Measurements from ENCODE around the gene SYNPO2. TPM values are rescaled to one million over a fixed set of nuclear protein-coding genes. Genes with fewer than 3 reads are reported as not detected.
"Not testable (repeated sequence)": the region's sequence is repeated elsewhere in the genome, so short reads cannot be mapped to it uniquely, and the experiment has no call there.

Gene SYNPO2
- total RNA-seq, 1 experiment from 2014 or later: 0.46 TPM

DNA sequence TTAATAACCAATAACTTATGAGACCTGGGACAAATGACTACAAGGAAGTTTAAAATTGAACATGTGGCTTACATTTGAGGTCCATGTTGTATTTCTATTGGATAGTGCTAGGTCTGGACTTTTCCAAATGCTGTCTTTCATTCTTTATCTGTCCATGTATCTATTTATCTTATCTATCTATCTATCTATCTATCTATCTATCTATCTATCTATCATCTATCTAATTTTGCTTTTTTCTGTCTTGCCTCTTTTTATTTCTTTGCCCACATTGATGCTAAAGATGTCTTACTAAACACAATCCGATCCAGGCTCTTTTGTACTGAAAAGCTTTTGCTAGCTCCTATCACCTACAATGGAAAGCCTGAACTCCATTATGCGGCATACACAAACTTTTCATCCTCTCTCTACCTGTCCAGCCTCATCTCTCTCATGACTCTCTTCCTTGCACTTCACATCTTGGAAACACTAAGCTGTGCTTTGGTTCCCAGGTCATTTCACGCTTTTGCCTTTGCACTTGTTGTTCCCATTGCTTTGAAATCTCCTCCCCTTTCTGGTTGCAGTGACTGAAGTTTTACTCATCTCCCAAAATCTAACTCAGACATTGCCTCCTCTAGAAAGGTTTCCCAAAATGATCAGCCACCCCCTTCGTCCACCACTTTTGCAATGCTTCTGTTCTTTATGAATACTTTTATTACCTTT, 107.2 kb downstream of the SYNPO2 start:
- no peak for DNase-seq

DNA sequence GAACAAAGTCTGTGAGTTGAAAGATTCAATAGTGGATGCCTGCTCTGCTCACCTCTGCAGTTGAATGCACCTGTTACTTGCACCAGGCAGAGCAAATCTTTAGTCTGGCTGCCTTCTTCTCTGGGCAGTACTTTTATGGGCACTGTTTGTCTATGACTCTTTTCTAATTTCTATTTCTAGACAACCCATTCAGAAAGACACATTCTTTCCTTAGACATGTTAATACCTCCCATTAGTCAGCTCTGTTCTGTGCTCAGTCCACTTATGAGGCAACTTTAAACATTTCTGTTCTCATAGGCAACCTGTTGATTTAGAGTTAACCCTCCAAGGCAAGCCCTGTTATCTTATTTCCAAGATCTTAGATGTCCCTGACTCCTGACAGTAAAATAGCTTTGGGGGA, 108.9 kb downstream of the SYNPO2 start:
- DNase-seq: no peak
- H3K36me3 ChIP-seq: no peaks in the 10 kb centered on the region

More for the DNA sequence above, 107.2 kb downstream of the SYNPO2 start:
- Histone ChIP-seq H3K27me3 (no peaks in the 10 kb centered on the region), H3K36me3 (no peaks in the 10 kb centered on the region), H3K4me3 (no peak overlapping the region), H3K9me3 (no peaks in the 10 kb centered on the region)

DNA sequence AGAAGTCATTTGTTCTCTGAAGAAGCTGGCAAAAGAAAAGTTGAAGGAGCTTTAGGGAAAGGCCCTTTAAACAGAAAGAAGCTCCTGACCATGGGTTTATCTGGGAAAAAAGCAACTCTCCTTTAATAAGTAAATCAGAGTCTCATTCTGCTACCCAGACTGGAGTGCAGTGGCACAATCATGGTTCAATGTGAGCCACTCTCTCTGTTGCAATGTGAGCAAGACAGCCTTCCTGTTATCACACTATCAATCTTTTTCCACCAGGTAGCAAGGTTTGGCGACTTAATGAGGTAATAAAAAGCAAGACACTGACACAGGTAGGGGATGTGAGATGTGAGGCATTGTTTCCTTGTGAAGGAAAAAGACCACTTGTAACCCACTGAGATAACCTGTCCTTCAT, 111.3 kb downstream of the SYNPO2 start:
- H3K4me3 ChIP-seq: no peak overlapping the region
- no peak for DNase-seq
- no peaks in the 10 kb centered on the region for H3K27me3 ChIP-seq
- H3K9me3 ChIP-seq: no peaks in the 10 kb centered on the region
- H3K36me3 ChIP-seq: no peaks in the 10 kb centered on the region

More for the DNA sequence above, 108.9 kb downstream of the SYNPO2 start:
- Histone ChIP-seq H3K27me3 (no peaks in the 10 kb centered on the region), H3K4me3 (no peak overlapping the region), H3K9me3 (no peaks in the 10 kb centered on the region)

DNA sequence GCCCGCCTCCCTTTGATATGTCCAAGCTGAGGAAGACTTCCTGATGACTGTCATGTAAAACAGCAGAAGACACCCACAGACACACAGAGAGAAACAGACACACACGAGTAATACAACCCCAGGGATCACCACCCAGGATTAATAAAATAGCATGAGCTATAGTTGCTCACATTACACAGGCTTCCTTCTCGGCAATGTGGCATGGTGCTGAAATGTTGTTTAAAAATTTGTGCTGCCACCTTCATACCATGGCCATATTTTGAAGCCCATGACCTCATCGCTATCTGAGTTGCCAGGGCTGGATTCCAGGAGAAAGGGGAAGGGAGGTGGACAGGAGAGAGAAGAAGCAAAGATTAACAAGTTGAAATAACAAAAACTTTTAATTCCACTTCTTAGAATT, 111.7 kb downstream of the SYNPO2 start:
- Histone ChIP-seq H3K4me3 (no peak overlapping the region), H3K36me3 (no peaks in the 10 kb centered on the region), H3K27me3 (no peaks in the 10 kb centered on the region), H3K9me3 (no peaks in the 10 kb centered on the region)
- DNase-seq: peak; percentile 19

DNA sequence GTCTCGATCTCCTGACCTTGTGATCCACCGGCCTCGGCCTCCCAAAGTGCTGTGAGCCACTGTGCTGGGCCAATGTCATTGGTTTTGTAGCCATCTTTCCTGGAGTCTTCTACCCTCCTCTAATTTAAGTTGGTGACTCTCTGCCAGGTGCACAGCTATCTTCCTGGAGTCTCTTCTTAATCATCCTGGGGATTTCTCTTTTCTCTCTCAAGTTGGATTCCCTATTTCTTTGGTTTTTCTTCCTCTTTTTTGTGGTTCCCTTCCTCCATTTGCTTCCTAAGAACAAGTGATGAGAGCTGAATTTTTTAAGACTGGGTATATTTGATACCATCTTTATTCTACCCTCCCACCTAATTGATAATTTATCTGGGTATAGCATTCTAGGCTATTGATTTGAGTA, 113.8 kb downstream of the SYNPO2 start:
- H3K36me3 ChIP-seq: no peaks in the 10 kb centered on the region
- H3K27me3 ChIP-seq: no peaks in the 10 kb centered on the region
- no peak overlapping the region for H3K4me3 ChIP-seq
- DNase-seq: no peak
- H3K9me3 ChIP-seq: no peaks in the 10 kb centered on the region

DNA sequence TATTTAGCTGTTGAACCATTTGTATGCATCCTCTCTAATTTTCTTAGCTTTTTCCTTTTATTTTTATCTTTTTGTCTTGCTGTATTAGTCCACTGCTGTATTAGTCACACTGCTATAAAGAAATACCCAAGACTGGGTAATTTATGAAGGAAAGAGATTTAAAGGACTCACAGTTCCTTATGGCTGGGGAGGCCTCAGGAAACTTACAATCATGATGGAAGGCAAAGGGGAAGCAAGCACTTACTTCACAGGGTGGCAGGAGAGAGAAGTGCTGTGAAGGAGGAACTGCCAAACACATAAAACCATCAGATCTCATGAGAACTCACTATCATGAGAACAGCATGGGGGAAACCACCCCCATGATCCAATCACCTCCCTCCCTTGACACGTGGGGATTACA, 114.3 kb downstream of the SYNPO2 start:
- H3K27me3 ChIP-seq, DNase-seq, H3K4me3 ChIP-seq, H3K36me3 ChIP-seq, H3K9me3 ChIP-seq: not testable (repeated sequence)

DNA sequence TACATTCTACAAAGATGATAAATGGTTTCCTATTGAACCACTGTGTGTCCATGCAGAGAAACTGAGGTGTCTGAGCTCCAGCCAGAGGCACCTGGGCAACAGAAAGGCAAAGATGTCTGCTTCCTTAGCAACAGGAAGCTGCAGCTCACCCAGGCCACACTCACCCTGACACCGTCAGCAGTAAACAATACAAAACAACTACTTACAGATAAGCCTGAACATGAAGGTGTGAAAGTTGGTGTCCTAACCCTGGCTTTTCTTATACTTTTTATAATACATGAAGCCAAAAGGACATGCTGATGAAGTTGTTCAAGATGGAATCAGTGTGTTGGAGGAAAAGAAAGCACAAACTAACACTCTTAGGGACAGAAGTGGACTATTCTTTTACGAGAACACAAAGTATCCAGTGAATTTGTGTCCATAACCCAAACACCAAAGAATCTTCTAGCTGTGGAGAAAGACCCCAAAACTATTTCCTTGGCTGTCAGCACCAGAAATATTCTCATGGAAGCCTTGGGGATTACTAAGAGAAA, 117.3 kb downstream of the SYNPO2 start:
- no peaks in the 10 kb centered on the region for H3K9me3 ChIP-seq
- no peaks in the 10 kb centered on the region for H3K36me3 ChIP-seq
- DNase-seq: no peak
- H3K27me3 ChIP-seq: no peaks in the 10 kb centered on the region
- no peak overlapping the region for H3K4me3 ChIP-seq

DNA sequence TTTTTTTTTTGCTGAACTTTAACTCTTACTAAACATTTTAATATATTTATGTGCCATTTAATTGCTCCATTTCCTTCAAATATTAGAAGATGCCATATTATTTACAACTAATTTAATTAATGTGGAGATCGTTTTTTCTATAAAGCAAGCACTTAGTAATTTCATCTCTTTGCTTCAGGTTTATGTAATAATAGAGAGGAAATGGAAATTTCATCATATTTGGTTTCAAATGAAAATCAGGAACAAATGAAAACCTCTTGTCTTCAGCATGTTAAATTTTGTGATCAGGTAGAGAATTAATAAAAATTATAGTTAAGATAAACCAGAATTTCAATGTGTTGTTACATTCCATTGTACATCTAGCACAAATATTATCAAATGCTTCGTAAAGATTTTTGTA, 120.1 kb downstream of the SYNPO2 start:
- Histone ChIP-seq H3K4me3 (no peak overlapping the region), H3K9me3 (no peaks in the 10 kb centered on the region), H3K27me3 (no peaks in the 10 kb centered on the region), H3K36me3 (no peaks in the 10 kb centered on the region)
- no peak for DNase-seq

DNA sequence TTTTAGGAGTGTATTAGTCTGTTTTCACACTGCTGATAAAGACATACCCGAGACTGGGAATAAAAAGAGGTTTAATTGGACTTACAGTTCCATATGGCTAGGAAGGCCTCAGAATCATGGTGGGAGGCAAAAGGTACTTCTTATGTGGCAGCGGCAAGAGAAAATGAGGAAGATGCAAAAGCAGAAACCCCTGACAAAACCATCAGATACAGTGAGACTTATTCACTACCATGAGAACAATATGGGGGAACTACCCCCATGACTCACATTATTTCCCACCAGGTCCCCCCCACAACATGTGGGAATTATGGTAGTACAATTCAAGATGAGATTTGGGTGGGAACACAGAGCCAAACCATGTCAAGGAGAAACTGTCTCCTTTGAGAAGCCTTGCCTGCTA, 121.6 kb downstream of the SYNPO2 start:
- H3K9me3 ChIP-seq, H3K36me3 ChIP-seq, DNase-seq, H3K4me3 ChIP-seq, H3K27me3 ChIP-seq: not testable (repeated sequence)

DNA sequence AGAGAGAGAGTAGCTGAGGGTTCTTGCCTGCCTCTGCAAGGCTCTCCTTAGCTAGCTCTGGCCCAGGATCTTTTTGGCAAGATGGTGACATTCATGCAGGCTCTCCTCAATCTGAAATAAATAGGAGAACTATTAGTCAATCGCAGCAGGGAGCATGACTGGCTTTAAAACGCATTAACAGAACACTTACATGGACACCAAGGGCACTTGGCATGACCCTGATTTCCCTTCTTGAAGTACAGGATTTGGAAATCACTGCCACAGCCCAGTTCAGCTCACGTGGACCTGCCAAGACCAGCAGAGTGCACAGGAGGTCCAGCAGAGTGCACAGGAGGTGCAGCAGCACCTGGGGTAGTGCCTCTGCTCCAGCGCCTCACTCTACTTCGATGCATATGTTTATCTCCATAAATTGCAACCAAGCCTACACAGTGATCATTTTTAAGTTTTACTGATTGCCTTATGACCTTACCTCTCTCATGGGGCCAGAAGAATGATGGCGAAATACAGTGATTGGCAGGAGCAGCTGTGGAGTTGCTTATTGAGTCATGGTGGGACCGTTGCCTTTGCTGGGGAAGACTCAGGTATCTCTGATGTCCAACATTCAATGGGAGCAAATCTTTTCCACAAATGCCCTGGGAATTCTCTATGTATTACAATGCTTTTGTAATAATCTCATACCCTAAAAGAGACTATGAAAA, 122.4 kb downstream of the SYNPO2 start:
- DNase-seq: peak; percentile 84

DNA sequence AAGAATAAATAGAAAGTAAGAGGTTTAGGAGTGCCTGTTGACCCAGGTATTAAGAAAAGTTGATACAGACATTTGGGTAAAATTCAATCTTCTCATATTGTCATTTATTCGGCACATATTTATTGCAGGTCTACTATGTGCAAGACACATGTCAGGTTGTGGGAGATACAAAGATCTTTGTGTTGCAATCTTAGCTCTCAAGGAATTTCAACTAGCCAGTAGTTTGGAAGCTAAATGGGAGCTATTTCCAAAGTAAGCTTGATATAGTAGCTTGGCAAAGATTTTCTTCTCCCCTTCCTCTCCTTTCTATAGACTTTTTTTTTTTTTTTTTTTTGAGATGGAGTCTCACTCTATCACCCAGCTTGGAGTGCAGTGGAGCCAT, 122.9 kb downstream of the SYNPO2 start:
- Histone ChIP-seq H3K4me3 (no peak overlapping the region), H3K9me3 (no peaks in the 10 kb centered on the region), H3K36me3 (no peaks in the 10 kb centered on the region), H3K27me3 (no peaks in the 10 kb centered on the region)
- DNase-seq: no peak

More for the DNA sequence above, 122.4 kb downstream of the SYNPO2 start:
- Histone ChIP-seq H3K27me3 (no peaks in the 10 kb centered on the region), H3K4me3 (no peak overlapping the region), H3K9me3 (no peaks in the 10 kb centered on the region), H3K36me3 (no peaks in the 10 kb centered on the region)

DNA sequence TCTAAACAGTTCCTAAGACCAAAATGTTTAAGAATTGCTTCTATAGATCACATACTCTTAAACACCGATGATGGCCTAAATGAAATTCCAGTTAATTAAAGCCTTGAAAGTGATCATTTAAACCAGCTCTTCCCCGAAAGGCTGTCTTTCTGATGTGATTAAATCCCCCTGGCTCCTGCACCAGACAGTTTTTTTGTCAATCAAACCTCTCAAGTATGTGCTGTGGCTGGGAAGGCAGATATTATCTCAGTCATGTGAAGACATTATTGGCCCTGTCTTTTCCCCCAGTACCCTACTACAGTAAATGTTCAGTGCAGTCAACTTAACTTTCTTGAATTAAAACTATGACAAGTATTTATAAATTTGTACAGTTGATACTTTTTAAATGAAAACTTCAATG, 126.0 kb downstream of the SYNPO2 start:
- H3K27me3 ChIP-seq: no peaks in the 10 kb centered on the region
- H3K9me3 ChIP-seq: no peaks in the 10 kb centered on the region
- H3K36me3 ChIP-seq: no peaks in the 10 kb centered on the region
- no peak for DNase-seq
- H3K4me3 ChIP-seq: no peak overlapping the region

DNA sequence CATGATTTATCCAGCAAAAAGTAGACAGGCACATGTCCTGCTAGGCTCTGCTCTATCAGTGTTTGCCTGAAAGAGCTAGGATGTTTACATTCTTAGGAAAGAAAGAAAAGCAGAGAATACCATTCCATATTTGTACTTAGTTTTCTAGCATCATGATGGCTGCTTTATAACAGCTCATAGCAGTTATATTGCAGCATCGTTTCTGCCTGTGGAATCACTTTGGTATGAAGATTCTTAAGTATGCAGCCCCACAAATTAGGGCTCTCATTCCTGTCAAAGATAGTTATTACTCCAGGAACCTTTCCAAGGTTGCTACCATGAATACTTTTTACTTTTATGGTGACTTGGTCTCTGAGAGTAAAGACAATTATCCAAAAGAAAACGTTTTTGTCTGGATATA, 128.0 kb downstream of the SYNPO2 start:
- no peak overlapping the region for H3K4me3 ChIP-seq
- H3K27me3 ChIP-seq: no peaks in the 10 kb centered on the region
- no peaks in the 10 kb centered on the region for H3K9me3 ChIP-seq
- DNase-seq: no peak
- H3K36me3 ChIP-seq: no peaks in the 10 kb centered on the region

DNA sequence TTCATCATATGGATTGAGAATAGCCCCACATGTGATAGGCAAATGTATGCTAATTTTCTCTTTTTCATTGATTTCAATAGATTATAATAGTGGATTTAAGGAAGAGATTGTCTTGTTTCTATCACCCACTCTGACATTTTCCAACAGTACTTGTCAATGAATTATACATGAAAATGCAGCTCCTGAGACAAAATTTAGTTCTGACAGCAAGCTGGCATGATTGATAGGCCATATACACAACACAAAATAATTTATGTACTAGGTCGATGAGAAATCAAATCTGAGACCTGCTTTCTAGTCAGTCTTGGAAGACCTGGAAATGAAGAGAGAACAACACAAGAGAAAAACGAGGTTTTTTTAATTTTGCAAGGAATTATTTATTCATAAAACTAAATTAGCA, 129.0 kb downstream of the SYNPO2 start:
- Histone ChIP-seq H3K36me3 (no peaks in the 10 kb centered on the region), H3K4me3 (no peak overlapping the region), H3K27me3 (no peaks in the 10 kb centered on the region), H3K9me3 (no peaks in the 10 kb centered on the region)
- DNase-seq: no peak

DNA sequence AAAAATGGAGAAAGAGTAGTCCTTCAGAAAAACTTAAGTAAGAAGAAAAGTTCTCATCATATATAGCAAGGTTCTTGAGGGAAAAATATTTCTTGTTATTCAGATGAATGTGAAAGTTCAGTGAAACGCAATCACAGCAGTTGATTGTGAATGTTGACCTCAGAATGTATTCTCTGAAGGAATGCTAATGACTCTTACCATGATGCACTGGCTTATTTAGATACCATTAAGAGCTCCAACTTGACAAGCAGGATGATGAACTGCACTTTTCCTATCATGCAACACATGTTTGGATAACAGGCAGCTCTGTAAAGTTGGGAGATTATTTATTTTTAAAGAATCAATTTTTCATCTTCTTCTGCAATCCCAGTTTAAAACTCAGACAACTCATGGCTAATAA, 131.5 kb downstream of the SYNPO2 start:
- H3K27me3 ChIP-seq: no peaks in the 10 kb centered on the region
- H3K36me3 ChIP-seq: no peaks in the 10 kb centered on the region
- no peak for DNase-seq
- no peak overlapping the region for H3K4me3 ChIP-seq
- H3K9me3 ChIP-seq: no peaks in the 10 kb centered on the region

DNA sequence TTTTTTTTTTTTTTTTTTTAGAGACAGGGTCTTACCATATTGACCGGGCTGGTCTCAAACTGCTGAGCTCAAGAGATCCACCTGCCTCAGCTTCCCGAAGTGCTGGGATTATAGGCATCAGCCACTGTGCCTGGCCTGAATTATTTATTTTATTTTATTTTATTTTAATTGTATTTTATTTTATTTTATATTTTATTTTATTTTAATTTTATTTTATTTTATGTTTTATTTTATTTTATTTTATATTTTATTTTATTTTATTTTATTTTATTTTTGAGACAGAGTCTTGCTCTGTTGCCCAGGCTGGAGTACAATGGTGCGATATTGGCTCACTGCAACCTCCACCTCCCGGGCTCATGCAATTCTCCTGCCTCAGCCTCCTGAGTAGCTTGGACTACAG, 133.9 kb downstream of the SYNPO2 start:
- not testable (repeated sequence) for H3K27me3 ChIP-seq, H3K9me3 ChIP-seq, DNase-seq, H3K4me3 ChIP-seq, H3K36me3 ChIP-seq

DNA sequence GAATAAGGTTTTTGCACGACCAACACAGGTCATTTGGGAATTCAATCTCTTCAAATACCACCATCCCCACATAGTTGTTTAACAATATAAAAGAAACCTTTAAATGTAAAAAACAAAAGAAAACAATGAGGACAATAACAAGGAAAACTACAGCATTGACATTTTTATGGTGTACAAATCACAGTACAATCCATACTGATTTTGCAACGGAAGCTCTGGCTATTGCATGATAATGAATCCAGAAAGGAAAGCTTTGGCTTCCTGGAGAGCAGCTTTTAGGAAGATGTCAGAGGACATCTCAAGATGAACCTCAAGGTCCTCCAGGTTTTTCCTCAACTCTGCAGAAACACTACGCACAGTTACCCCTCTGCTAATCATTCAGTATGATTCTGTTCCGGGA, 135.4 kb downstream of the SYNPO2 start:
- Histone ChIP-seq H3K36me3 (no peaks in the 10 kb centered on the region), H3K27me3 (no peaks in the 10 kb centered on the region), H3K4me3 (no peak overlapping the region), H3K9me3 (no peaks in the 10 kb centered on the region)
- no peak for DNase-seq

DNA sequence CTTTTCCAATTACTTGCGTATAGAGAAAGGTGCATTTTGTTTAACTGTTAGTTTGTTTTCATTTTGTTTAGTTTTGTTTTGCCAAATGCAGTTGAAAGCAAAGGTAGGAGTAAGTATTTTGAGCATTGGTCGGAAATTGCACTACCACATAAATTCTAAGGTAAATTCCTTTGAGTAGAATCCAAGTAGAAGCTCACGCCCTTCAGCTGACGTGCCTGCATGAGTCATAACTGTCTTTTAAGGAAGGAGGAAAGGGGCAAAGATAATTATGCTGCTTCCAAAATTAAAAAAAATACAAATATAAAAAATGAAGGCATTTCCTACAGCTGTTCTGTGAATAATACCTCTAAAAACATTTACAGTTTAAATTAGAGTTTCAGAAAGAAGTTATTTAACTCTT, 136.8 kb downstream of the SYNPO2 start:
- Histone ChIP-seq H3K36me3 (no peaks in the 10 kb centered on the region), H3K9me3 (no peaks in the 10 kb centered on the region), H3K27me3 (no peaks in the 10 kb centered on the region), H3K4me3 (no peak overlapping the region)
- DNase-seq: peak; percentile 14
